T-helper 1 cell treated with Interleukin-12 subunit alpha and Interleukin-12 subunit beta and Interleukin-4 antibody, amounts not matched to agents 30 ng/mL and 1 ng/mL, for 36 hours (primary cell): ENCODE data around the gene SLC7A8. TPM values are rescaled to one million over a fixed set of nuclear protein-coding genes. Genes with fewer than 3 reads are reported as not detected.

ENCODE experiments used
- intact Hi-C: fragments of 100-400 bp; cut with micrococcal nuclease; formaldehyde crosslinking; loops from one replicate; pipeline ENCODE4 v1.15.1; 2024
- total RNA-seq: library from RNA; stranded (reverse); gene quantifications from 2 replicates; pipeline ENCODE4 v1.2.3, GENCODE V29; 2022

Gene SLC7A8
- total RNA-seq, 1 donor from 2014 or later, result 0.25 TPM

DNA sequence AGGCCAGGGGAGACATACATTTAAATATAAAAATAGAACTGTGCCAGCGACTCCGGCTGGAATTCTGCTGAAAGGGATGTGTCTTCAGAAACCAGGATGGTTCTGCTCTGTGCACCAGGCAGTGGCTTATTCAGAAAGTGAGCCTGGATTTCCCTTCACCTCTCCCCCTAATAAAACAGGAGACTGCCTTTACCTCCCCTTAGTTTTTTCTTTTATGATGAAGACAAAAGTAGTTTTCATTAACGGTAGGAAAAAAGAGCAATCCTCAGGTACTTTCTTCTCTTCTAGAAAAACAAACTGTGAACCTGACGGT, 346 bp downstream of the SLC7A8 start:
- intact Hi-C loops, result loop anchor here (1.0 to 10.0 kb wide), 2 partner anchors 63 to 198 kb away; partner anchors contain the start of gene AJUBA

- intact Hi-C loops, result loop anchor here (1.0 to 10.0 kb wide), 2 partner anchors 62 to 198 kb away; partner anchors contain the start of gene AJUBA
Observed at GRCh38 chr14:23182372-23183157, 895 bp downstream of the SLC7A8 start.

GRCh38 chr14:23181946-23182345, 1.5 kb downstream of the SLC7A8 start:
- intact Hi-C loops, result loop anchor here (10.0 kb wide), 1 partner anchor 197 kb away; the partner anchor contains the start of gene AJUBA

GRCh38 chr14:23181453-23181852, 2.0 kb downstream of the SLC7A8 start:
- intact Hi-C loops, result loop anchor here (10.0 kb wide), 1 partner anchor 197 kb away; the partner anchor contains the start of gene AJUBA

GRCh38 chr14:23177181-23177580, 6.3 kb downstream of the SLC7A8 start:
- intact Hi-C loops, result no loop called here

DNA sequence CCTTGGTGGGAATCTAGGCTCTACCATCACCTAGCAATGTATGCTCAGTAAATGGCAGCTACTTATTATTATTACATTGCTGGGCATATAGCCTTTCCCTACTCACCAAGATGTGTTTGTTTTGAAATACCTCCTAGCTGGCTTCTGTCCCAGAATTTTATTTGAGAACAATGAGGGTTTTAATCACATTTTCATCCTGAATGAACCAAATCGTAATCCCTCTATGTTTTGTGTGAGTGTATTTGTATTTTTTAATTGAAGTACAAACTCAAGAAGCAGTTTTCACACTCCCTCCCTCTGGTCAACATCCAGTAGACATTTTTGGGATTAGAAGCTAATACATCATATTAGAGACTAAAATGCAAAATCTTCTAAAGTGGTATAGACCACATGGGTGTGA, 7.6 kb downstream of the SLC7A8 start:
- intact Hi-C loops, result no loop called here

DNA sequence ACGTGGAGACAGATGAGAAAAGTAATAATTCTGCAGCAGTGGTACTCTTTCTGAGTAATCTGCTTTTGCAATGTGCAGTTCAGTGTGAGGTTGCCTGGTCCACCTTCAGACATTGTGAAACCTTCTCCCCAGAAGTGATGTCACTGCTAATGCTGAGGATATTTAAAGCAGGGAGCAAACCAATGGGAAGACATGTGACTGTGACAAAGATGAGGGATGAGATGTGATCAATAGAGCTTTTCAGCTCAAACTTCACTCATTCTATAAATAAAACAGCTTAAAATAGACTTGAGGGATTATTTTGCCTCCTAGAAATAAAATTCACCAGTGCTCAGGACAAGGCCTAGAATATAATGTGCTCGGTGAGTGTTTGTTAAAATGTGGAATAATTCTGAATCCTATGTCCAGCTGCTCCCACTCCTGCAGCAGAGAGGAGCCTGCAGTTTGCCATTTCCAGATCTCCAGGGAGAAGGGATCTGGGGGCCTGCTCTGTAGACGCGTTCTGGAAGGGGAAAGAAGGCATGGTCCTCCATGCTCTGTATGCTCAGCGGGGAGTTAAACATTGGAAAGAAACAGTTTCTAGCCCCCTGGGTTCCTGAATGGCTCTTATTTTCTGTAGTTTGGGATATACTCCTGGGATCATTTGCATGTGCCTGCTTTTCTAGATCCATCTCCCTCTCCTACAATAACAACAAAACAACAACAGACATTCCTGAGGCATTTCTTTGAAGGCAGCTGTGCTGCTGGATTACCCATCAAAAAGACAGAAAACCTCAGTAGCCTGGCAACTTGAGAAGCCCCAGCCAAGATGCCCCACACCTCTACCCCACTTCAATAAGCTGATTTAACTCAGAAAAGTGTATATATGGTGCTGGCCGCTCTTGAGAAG, 8.9 kb downstream of the SLC7A8 start:
- intact Hi-C loops, result no loop called here

DNA sequence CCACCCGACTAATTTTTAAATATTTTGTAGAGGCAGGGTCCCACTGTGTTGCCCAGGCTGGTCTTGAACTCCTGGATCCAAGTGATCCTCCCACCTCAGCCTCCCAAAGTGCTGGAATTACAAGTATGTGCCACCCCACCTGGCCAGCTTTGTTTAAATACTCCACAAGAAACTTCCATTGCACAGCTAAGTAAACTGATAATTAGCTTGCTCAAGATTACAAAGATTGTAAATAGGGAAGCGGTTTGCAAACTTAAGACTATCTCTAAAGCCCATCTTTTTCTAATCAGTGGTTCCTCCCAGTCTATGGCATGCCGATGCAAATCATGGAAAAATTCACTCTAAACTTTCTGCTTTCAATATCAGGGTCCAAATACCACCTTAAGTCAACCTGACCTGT, 9.7 kb downstream of the SLC7A8 start:
- intact Hi-C loops, result no loop called here

DNA sequence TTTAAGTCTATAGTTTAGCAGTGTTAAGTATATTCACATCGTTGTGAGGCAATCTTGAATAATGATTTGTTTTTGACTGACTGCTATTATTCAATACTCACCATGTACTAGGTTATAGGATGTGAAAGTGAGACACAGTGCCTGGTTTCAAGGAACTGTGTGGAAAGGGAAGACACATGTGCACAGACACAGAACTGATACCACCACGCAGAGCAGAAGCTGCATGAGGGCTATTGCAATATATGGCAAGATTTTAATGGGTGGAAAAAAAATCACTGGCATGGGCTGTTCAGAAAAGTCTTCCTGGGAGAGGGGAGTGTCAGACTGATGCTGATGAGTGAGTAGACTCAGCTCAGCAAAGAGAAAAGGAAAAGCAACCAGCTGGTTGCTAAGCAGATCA, 10.4 kb downstream of the SLC7A8 start:
- intact Hi-C loops, result no loop called here

GRCh38 chr14:23172574-23172973, 10.9 kb downstream of the SLC7A8 start:
- intact Hi-C loops, result no loop called here

GRCh38 chr14:23172096-23172495, 11.4 kb downstream of the SLC7A8 start:
- intact Hi-C loops, result no loop called here

DNA sequence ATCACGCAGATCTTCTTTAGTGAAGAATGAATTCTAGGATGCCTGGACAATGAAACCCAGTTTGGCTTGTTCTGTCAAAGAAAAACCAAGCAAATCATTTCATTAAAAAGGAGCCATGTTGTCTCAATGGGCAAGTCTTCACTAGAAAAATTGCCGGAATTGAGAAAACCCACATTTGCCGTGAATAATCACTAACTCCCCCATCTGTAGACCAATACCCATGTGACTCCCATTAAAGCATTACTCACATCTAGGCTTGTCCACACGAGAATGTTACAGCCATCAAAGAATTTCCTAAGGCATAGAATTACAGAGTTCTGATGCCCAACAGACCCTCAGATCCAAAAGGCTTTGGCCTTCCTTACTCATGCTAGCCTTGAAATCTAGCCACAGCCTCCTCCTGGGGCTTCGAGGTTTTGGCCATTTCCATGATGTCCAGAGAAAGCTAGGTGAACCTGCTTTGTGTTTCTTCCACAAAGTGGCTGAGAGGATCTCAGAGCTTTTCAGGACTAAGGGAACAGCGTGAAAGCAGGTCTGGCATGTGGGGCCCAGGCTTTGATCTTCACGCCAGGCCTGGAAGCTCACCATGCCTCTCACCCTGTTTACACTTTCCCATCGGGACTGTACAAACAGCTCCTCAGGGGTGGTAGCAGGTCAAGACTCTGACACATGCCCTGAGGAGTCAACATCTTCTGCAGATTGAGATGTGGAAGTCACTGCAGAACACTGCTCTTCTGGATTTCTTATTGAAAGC, 12.1 kb downstream of the SLC7A8 start:
- intact Hi-C loops, result no loop called here

- intact Hi-C loops, result no loop called here
Observed at GRCh38 chr14:23169622-23170021, 13.8 kb downstream of the SLC7A8 start.

DNA sequence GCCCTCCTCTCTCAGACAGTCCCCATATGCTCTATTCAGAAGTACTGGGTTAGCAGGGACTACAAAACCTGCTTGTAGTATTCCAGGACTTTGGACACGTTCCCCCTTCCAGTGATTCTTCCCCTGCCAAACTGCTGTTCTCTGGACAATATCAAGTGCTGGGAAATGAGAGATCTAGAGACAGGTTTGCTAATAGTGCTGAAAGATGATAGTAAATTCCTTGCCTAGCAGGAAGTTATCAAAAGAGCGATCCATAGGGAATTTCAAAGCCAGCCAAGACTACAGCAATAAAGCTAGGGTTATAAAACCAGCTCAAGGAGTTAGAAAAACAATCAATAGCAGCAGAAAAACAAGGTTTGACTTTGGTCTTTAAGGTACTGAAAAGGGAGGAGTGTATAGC, 15.2 kb downstream of the SLC7A8 start:
- intact Hi-C loops, result no loop called here

DNA sequence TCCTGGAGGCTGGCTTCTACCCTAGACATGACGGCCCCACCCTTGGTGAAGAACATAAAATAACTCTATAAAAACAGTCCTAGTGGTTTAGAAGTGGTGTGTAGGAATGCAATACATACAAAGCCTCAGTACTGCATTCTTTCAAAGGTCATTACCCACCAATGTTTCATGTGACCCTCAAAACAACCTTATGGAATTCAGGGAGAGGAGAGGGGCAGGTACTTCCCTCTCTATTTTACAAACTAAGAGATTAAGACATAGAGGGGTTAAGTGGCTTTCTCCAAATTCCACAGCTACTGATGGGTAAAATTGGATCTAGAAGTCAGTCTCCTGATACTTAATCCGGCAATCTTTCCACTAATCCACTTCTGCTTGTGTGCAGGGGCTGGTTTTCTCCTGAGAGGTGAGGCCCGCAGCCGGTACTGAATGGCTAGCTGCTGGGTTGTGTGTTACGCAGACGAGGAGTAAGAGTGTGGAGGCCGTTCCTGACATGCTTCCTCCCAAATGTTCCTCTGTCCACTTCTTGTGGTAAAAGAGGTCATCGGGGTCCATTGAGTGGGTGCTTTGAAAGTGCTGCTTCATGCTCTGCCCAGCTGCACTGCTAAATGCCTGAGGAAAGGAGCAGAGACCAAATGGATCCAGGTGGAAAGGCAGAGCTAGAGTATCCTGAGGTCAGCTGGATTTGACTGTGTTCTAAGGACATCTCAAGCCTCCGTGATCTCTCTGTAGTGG, 16.2 kb downstream of the SLC7A8 start:
- intact Hi-C loops, result no loop called here

DNA sequence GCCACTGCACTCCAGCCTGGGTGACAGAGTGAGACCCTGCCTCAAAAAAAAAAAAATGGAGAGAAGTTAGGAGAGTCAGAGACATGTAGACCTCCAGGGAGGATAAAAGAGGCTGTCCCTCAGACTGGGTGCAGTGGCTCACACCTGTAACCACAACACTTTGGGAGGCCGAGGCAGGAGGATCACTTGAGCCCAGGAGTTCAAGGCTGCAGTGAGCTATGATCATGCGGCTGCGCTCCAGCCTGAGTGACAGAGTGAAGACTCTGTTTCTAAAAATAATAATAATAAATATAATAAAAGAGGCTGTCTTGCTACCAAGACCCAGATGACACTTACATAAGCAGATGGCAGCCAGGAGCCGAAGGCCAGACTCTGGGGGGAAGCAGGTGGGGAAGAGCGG, 18.5 kb downstream of the SLC7A8 start:
- intact Hi-C loops, result no loop called here

DNA sequence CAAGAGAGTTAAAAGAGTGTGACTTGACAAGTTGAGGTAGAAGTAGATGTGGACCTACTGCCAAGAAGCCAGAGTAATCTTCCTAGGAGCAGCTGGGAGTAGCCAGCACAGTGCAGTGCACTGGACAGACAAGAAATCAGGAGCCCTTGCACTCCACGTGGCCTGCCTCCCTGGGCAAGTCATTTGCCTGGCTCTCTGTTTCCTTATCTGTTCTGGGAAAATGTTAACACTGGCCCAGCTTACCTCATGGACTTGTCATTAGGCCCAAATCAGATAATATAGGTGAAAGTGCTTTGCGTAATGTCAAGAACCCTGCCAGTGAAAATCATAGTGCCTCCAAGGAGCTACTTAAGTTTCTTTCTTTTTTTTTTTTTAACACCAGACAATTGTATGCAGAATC, 19.2 kb downstream of the SLC7A8 start:
- intact Hi-C loops, result no loop called here

GRCh38 chr14:23163830-23164229, 19.6 kb downstream of the SLC7A8 start:
- intact Hi-C loops, result no loop called here

- intact Hi-C loops, result no loop called here
Observed at GRCh38 chr14:23162800-23163199, 20.7 kb downstream of the SLC7A8 start.

GRCh38 chr14:23162005-23162404, 21.5 kb downstream of the SLC7A8 start:
- intact Hi-C loops, result no loop called here
